ENCODE data around the gene MAML2.

Gene MAML2

GRCh38 chr11:96293598-96294021 lies 49.4 kb downstream of the MAML2 start:
- H3K4me2 ChIP-seq (ENCODE audit: insufficient read depth, low read length), result no peak overlapping the region
- H3K4me3 ChIP-seq (ENCODE audit: low read depth in 1 of 2, low read length in 2 of 2), result no peak overlapping the region
- H3K79me2 ChIP-seq (ENCODE audit: insufficient read depth, low read length), result no peaks in the 10 kb centered on the region
- no peak overlapping the region for H3K9ac ChIP-seq (ENCODE audit: low read depth, low read length)
- no peak for ATAC-seq (ENCODE audit: insufficient read depth, low read depth)
- TF ChIP-seq CTCF (IDR thresholded peaks at IDR 0.05; ENCODE audit: borderline replicate concordance, extremely low read depth, low read length, poor library complexity, severe bottlenecking), result no peak
- no peak for TF ChIP-seq EZH2 (IDR thresholded peaks at IDR 0.05; ENCODE audit: borderline replicate concordance, low read depth, low read length, severe bottlenecking)
- no peaks in the 10 kb centered on the region for H3K36me3 ChIP-seq (ENCODE audit: insufficient read depth, low read length)
- H3K27ac ChIP-seq (ENCODE audit: low read length), result no peak overlapping the region
- H3K9me3 ChIP-seq (ENCODE audit: insufficient read depth, low read length, severe bottlenecking), result no peaks in the 10 kb centered on the region
- H3K27me3 ChIP-seq (ENCODE audit: insufficient read depth, low read length, poor library complexity), result no peaks in the 10 kb centered on the region
- no peak for DNase-seq
- H3K4me1 ChIP-seq (ENCODE audit: insufficient read depth, low read length), result no peaks in the 10 kb centered on the region; the same call in none of the 2 replicates
- H4K20me1 ChIP-seq (ENCODE audit: insufficient read depth, low read length), result no peaks in the 10 kb centered on the region
- H2AFZ ChIP-seq (ENCODE audit: low read depth, low read length), result no peak overlapping the region

GRCh38 chr11:96293109-96293508 lies 49.9 kb downstream of the MAML2 start:
- Histone ChIP-seq H4K20me1 (ENCODE audit: insufficient read depth, low read length) (no peaks in the 10 kb centered on the region), H3K4me1 (ENCODE audit: insufficient read depth, low read length) (no peaks in the 10 kb centered on the region; the same call in none of the 2 replicates), H3K27ac (ENCODE audit: low read length) (no peak overlapping the region), H3K79me2 (ENCODE audit: insufficient read depth, low read length) (no peaks in the 10 kb centered on the region), H3K9ac (ENCODE audit: low read depth, low read length) (no peak overlapping the region), H3K4me3 (ENCODE audit: low read depth in 1 of 2, low read length in 2 of 2) (no peak overlapping the region), H3K4me2 (ENCODE audit: insufficient read depth, low read length) (no peak overlapping the region), H2AFZ (ENCODE audit: low read depth, low read length) (no peak overlapping the region), H3K36me3 (ENCODE audit: insufficient read depth, low read length) (no peaks in the 10 kb centered on the region), H3K9me3 (ENCODE audit: insufficient read depth, low read length, severe bottlenecking) (no peaks in the 10 kb centered on the region), H3K27me3 (ENCODE audit: insufficient read depth, low read length, poor library complexity) (no peaks in the 10 kb centered on the region)
- TF ChIP-seq EZH2 (IDR thresholded peaks at IDR 0.05; ENCODE audit: borderline replicate concordance, low read depth, low read length, severe bottlenecking) (no peak), CTCF (IDR thresholded peaks at IDR 0.05; ENCODE audit: borderline replicate concordance, extremely low read depth, low read length, poor library complexity, severe bottlenecking) (no peak)
- DNase-seq, result no peak
- no peak for ATAC-seq (ENCODE audit: insufficient read depth, low read depth)

- Histone ChIP-seq H2AFZ (ENCODE audit: low read depth, low read length) (no peak overlapping the region), H3K4me1 (ENCODE audit: insufficient read depth, low read length) (no peaks in the 10 kb centered on the region; the same call in none of the 2 replicates), H3K4me3 (ENCODE audit: low read depth in 1 of 2, low read length in 2 of 2) (no peak overlapping the region), H3K9ac (ENCODE audit: low read depth, low read length) (no peak overlapping the region), H4K20me1 (ENCODE audit: insufficient read depth, low read length) (no peaks in the 10 kb centered on the region), H3K27me3 (ENCODE audit: insufficient read depth, low read length, poor library complexity) (no peaks in the 10 kb centered on the region), H3K4me2 (ENCODE audit: insufficient read depth, low read length) (no peak overlapping the region), H3K36me3 (ENCODE audit: insufficient read depth, low read length) (no peaks in the 10 kb centered on the region), H3K9me3 (ENCODE audit: insufficient read depth, low read length, severe bottlenecking) (no peaks in the 10 kb centered on the region), H3K27ac (ENCODE audit: low read length) (no peak overlapping the region), H3K79me2 (ENCODE audit: insufficient read depth, low read length) (no peaks in the 10 kb centered on the region)
- no peak for DNase-seq
- peak; percentile 53; the same call in 2 of the 3 replicates for ATAC-seq (ENCODE audit: insufficient read depth, low read depth)
- no peak for TF ChIP-seq EZH2 (IDR thresholded peaks at IDR 0.05; ENCODE audit: borderline replicate concordance, low read depth, low read length, severe bottlenecking)
- TF ChIP-seq CTCF (IDR thresholded peaks at IDR 0.05; ENCODE audit: borderline replicate concordance, extremely low read depth, low read length, poor library complexity, severe bottlenecking), result no peak
These were observed 50.5 kb downstream of the MAML2 start for GRCh38 chr11:96292291-96293010.

Data from DND-41 (cell line).